ENCODE data around the gene HPSE2.

The HPSE2 gene

GRCh38 chr10:98611436-98611835 is 624.2 kb downstream of the HPSE2 start:
- Histone ChIP-seq H3K9ac (no peak overlapping the region), H3K4me3 (ENCODE audit: low read depth, low read length) (no peak overlapping the region), H3K27me3 (ENCODE audit: control insufficient read depth, insufficient read depth, low read length) (no peaks in the 10 kb centered on the region), H3K4me2 (ENCODE audit: low read length) (no peak overlapping the region), H3K9me3 (ENCODE audit: control insufficient read depth, low read length) (no peaks in the 10 kb centered on the region), H3K79me2 (no peaks in the 10 kb centered on the region), H3K4me1 (no peaks in the 10 kb centered on the region), H3K27ac (no peak overlapping the region), H3K36me3 (ENCODE audit: control insufficient read depth, insufficient read depth, low read length) (no peaks in the 10 kb centered on the region), H2AFZ (no peak overlapping the region)
- TF ChIP-seq CTCF (IDR thresholded peaks at IDR 0.05) = no peak

- H3K27me3 ChIP-seq (ENCODE audit: control insufficient read depth, insufficient read depth, low read length) = no peaks in the 10 kb centered on the region
- H3K9me3 ChIP-seq (ENCODE audit: control insufficient read depth, low read length) = no peaks in the 10 kb centered on the region
- no peak for TF ChIP-seq CTCF (IDR thresholded peaks at IDR 0.05)
- H3K4me1 ChIP-seq = no peaks in the 10 kb centered on the region
- no peaks in the 10 kb centered on the region for H3K79me2 ChIP-seq
- no peak overlapping the region for H3K4me2 ChIP-seq (ENCODE audit: low read length)
- no peak overlapping the region for H2AFZ ChIP-seq
- no peak overlapping the region for H3K27ac ChIP-seq
- no peak overlapping the region for H3K4me3 ChIP-seq (ENCODE audit: low read depth, low read length)
- no peak overlapping the region for H3K9ac ChIP-seq
- H3K36me3 ChIP-seq (ENCODE audit: control insufficient read depth, insufficient read depth, low read length) = no peaks in the 10 kb centered on the region
These were observed 624.8 kb downstream of the HPSE2 start for GRCh38 chr10:98610836-98611235.

- TF ChIP-seq CTCF (IDR thresholded peaks at IDR 0.05) = no peak
These were observed 625.4 kb downstream of the HPSE2 start for GRCh38 chr10:98610301-98610700.

GRCh38 chr10:98609265-98609664 is 626.4 kb downstream of the HPSE2 start:
- H3K4me1 ChIP-seq = no peaks in the 10 kb centered on the region
- H3K27ac ChIP-seq = no peak overlapping the region
- no peak overlapping the region for H2AFZ ChIP-seq
- no peak overlapping the region for H3K4me3 ChIP-seq (ENCODE audit: low read depth, low read length)
- H3K9ac ChIP-seq = no peak overlapping the region
- H3K36me3 ChIP-seq (ENCODE audit: control insufficient read depth, insufficient read depth, low read length) = no peaks in the 10 kb centered on the region
- H3K79me2 ChIP-seq = no peaks in the 10 kb centered on the region
- no peaks in the 10 kb centered on the region for H3K27me3 ChIP-seq (ENCODE audit: control insufficient read depth, insufficient read depth, low read length)
- H3K4me2 ChIP-seq (ENCODE audit: low read length) = no peak overlapping the region
- no peaks in the 10 kb centered on the region for H3K9me3 ChIP-seq (ENCODE audit: control insufficient read depth, low read length)
- TF ChIP-seq CTCF (IDR thresholded peaks at IDR 0.05) = no peak

More at GRCh38 chr10:98610301-98610700, 625.4 kb downstream of the HPSE2 start:
- Histone ChIP-seq H3K4me1 (no peaks in the 10 kb centered on the region), H3K9ac (no peak overlapping the region), H2AFZ (no peak overlapping the region), H3K4me2 (ENCODE audit: low read length) (no peak overlapping the region), H3K36me3 (ENCODE audit: control insufficient read depth, insufficient read depth, low read length) (no peaks in the 10 kb centered on the region), H3K27ac (no peak overlapping the region), H3K27me3 (ENCODE audit: control insufficient read depth, insufficient read depth, low read length) (no peaks in the 10 kb centered on the region), H3K79me2 (no peaks in the 10 kb centered on the region), H3K9me3 (ENCODE audit: control insufficient read depth, low read length) (no peaks in the 10 kb centered on the region), H3K4me3 (ENCODE audit: low read depth, low read length) (no peak overlapping the region)

- Histone ChIP-seq H3K4me2 (ENCODE audit: low read length) (no peak overlapping the region), H2AFZ (no peak overlapping the region), H3K79me2 (no peaks in the 10 kb centered on the region), H3K4me3 (ENCODE audit: low read depth, low read length) (no peak overlapping the region), H3K4me1 (no peaks in the 10 kb centered on the region), H3K9ac (no peak overlapping the region), H3K27me3 (ENCODE audit: control insufficient read depth, insufficient read depth, low read length) (no peaks in the 10 kb centered on the region), H3K9me3 (ENCODE audit: control insufficient read depth, low read length) (no peaks in the 10 kb centered on the region), H3K27ac (no peak overlapping the region), H3K36me3 (ENCODE audit: control insufficient read depth, insufficient read depth, low read length) (no peaks in the 10 kb centered on the region)
- TF ChIP-seq CTCF (IDR thresholded peaks at IDR 0.05) = no peak
These were observed 627.2 kb downstream of the HPSE2 start for GRCh38 chr10:98608411-98608810.

Data from parathyroid adenoma (tissue), 2 donors.